IMR-90 (cell line): ENCODE results near the gene PGS1. TPM values are rescaled to one million over a fixed set of nuclear protein-coding genes. Genes with fewer than 3 reads are reported as not detected.

ENCODE experiments used
- ATAC-seq: fragments of 200-7000 bp; cut with Tn5 transposase; 2 replicates; pipeline ENCODE4 v1.9.1; 2020; ENCODE audit warnings: low read depth, mild to moderate bottlenecking, moderate library complexity
- BruUV-seq: library from RNA; stranded (reverse); fragments of 400-500 nt; replicated peaks from 2 replicates; lab custom pipeline; 2021; lab: Mats Ljungman, UMichigan
- CTCF ChIA-PET: fragments of 300-600 bp; formaldehyde crosslinking; extraction: SDS; loops from one replicate; lab custom pipeline; 2021; ENCODE audit warnings: antibody characterized with exemption; lab: Yijun Ruan, JAX
- POLR2A ChIA-PET: fragments of 300-600 bp; sonication (Branson Sonifier 250); formaldehyde crosslinking; loops from one replicate; lab custom pipeline; 2022; ENCODE audit warnings: antibody characterized with exemption; ENCODE audit not compliant: unreplicated experiment; lab: Charles Lee
- DNase-seq: peaks from one replicate; pipeline ENCODE4 v3.0.0; 2013
- H2AFZ ChIP-seq: replicated peaks from 2 replicates; pipeline ENCODE3; 2013; ENCODE audit warnings: low read length, mild to moderate bottlenecking; ENCODE audit not compliant: poor library complexity
- H2AK5ac ChIP-seq: 2 replicates; pipeline ENCODE4 v1.6.1; 2013; ENCODE audit warnings: low read depth, low read length, inconsistent platforms
- H2AK9ac ChIP-seq: replicated peaks from 2 replicates; pipeline ENCODE3; 2013; ENCODE audit warnings: mild to moderate bottlenecking, low read depth, low read length, moderate library complexity; ENCODE audit not compliant: poor library complexity
- H2BK120ac ChIP-seq: 2 replicates; pipeline ENCODE4 v1.6.1; 2013; ENCODE audit warnings: low read depth, low read length, inconsistent platforms
- H2BK15ac ChIP-seq: 3 replicates; pipeline ENCODE4 v1.6.1; 2013; ENCODE audit warnings: low read depth, low read length, inconsistent platforms
- H2BK20ac ChIP-seq: 2 replicates; pipeline ENCODE4 v1.6.1; 2013; ENCODE audit warnings: low read depth, mild to moderate bottlenecking, inconsistent platforms, low read length, moderate library complexity
- H2BK5ac ChIP-seq: 2 replicates; pipeline ENCODE4 v1.6.1; 2013; ENCODE audit warnings: mild to moderate bottlenecking, low read depth, low read length, inconsistent platforms; ENCODE audit not compliant: poor library complexity, severe bottlenecking
- H3K14ac ChIP-seq: replicated peaks from 2 replicates; pipeline ENCODE4 v1.6.1; 2013; ENCODE audit warnings: low read depth, low read length, inconsistent platforms
- H3K18ac ChIP-seq: 2 replicates; pipeline ENCODE4 v1.6.1; 2013; ENCODE audit warnings: low read depth, low read length, control low read depth
- H3K23ac ChIP-seq: 2 replicates; pipeline ENCODE4 v1.6.1; 2013; ENCODE audit warnings: low read depth, low read length, inconsistent platforms
- H3K27ac ChIP-seq: 2 replicates; pipeline ENCODE4 v1.5.1; 2013; ENCODE audit warnings: mild to moderate bottlenecking, control low read depth, low read length; ENCODE audit not compliant: insufficient read depth
- H3K27me3 ChIP-seq: 2 replicates; pipeline ENCODE4 v1.6.1; 2013; ENCODE audit warnings: low read length; ENCODE audit not compliant: control insufficient read depth, insufficient read depth
- H3K36me3 ChIP-seq: 2 replicates; pipeline ENCODE4 v1.6.1; 2013; ENCODE audit warnings: low read length, mixed read lengths; ENCODE audit not compliant: control insufficient read depth, insufficient read depth
- H3K4ac ChIP-seq: 2 replicates; pipeline ENCODE4 v1.6.1; 2013; ENCODE audit warnings: low read depth, low read length, inconsistent platforms
- H3K4me1 ChIP-seq: 2 replicates; pipeline ENCODE4 v1.6.1; 2013; ENCODE audit warnings: low read length, mixed read lengths; ENCODE audit not compliant: control insufficient read depth, insufficient read depth
- H3K4me2 ChIP-seq: 2 replicates; pipeline ENCODE4 v1.6.1; 2013; ENCODE audit warnings: low read depth, mild to moderate bottlenecking, control low read depth, low read length, moderate library complexity
- H3K4me3 ChIP-seq: 2 replicates; pipeline ENCODE4 v1.5.1; 2013; ENCODE audit warnings: low read depth, mild to moderate bottlenecking, control low read depth, low read length, moderate library complexity; ENCODE audit not compliant: insufficient read depth
- H3K56ac ChIP-seq: 2 replicates; pipeline ENCODE4 v1.6.1; 2013; ENCODE audit warnings: low read length, inconsistent platforms; ENCODE audit not compliant: insufficient read depth; ENCODE audit errors: extremely low read depth
- H3K79me1 ChIP-seq, 2 experiments: 2 replicates each; pipeline ENCODE4 v1.6.1; 2013; ENCODE audit warnings: low read length in 2 of 2, inconsistent platforms in 1 of 2, low read depth in 1 of 2
- H3K9ac ChIP-seq: 2 replicates; pipeline ENCODE4 v1.6.1; 2013; ENCODE audit warnings: low read depth, low read length, control low read depth
- H3K9me1 ChIP-seq: 2 replicates; pipeline ENCODE4 v1.6.1; 2013; ENCODE audit warnings: low read length, inconsistent platforms; ENCODE audit not compliant: insufficient read depth
- H3K9me3 ChIP-seq: 2 replicates; pipeline ENCODE4 v1.6.1; 2013; ENCODE audit warnings: low read length; ENCODE audit not compliant: control insufficient read depth, insufficient read depth
- H4K20me1 ChIP-seq: 2 replicates; pipeline ENCODE4 v1.6.1; 2013; ENCODE audit warnings: low read length, inconsistent platforms; ENCODE audit not compliant: insufficient read depth
- H4K5ac ChIP-seq: 2 replicates; pipeline ENCODE4 v1.6.1; 2013; ENCODE audit warnings: mild to moderate bottlenecking, low read depth, low read length, control low read depth
- H4K8ac ChIP-seq, 2 experiments: 2 replicates each; pipeline ENCODE4 v1.6.1; 2013; ENCODE audit warnings: low read depth in 2 of 2, low read length in 2 of 2, control low read depth in 1 of 2, inconsistent platforms in 1 of 2
- H4K91ac ChIP-seq: 2 replicates; pipeline ENCODE4 v1.6.1; 2013; ENCODE audit warnings: low read depth, low read length, inconsistent platforms; ENCODE audit not compliant: insufficient read depth
- BHLHE40 ChIP-seq: fragments of 150-350 bp; IDR thresholded peaks from 2 replicates; pipeline ENCODE4 v1.6.1; 2016; ENCODE audit warnings: mild to moderate bottlenecking, low read depth, low read length
- CHD1 ChIP-seq: IDR thresholded peaks from 2 replicates; pipeline ENCODE4 v1.6.1; 2012; ENCODE audit warnings: low read depth, low read length, improper control_type of control experiment
- WGBS, 2 experiments: methylation state at CpG; one replicate each; pipeline versions ENCODE4 v1.1.5 to v1.1.7; 2013; ENCODE audit warnings: missing lambda C conversion rate in 2 of 2; ENCODE audit not compliant: insufficient read length in 1 of 2; ENCODE audit errors: extremely low coverage in 2 of 2; 5-methylcytosine and 5-hydroxymethylcytosine counted together
- dilution Hi-C: fragments of 300-500 bp; cut with HindIII; formaldehyde crosslinking; loops from one replicate; pipeline ENCODE4 v1.14.3; 2018; ENCODE audit warnings: low sequenced_read_pairs; ENCODE audit not compliant: unreplicated experiment
- in situ Hi-C: fragments of 300-500 bp; cut with MboI; formaldehyde crosslinking; loops from 3 replicates; pipeline ENCODE4 v1.14.3; 2019; ENCODE audit warnings: low sequenced_read_pairs, inconsistent platforms, mixed read lengths
- intact Hi-C: fragments of 100-400 bp; cut with micrococcal nuclease; formaldehyde crosslinking; loops from 2 replicates; pipeline ENCODE4 v1.10.0; 2022
- polyA plus RNA-seq, 3 experiments: library from polyadenylated mRNA; depleted of rRNA; stranded (reverse); fragments of >200 nt; gene quantifications; 2 replicates each; pipeline ENCODE4 v1.2.3, GENCODE V29; 2012; ENCODE audit warnings: low replicate concordance in 1 of 3
- total RNA-seq: library from RNA; depleted of rRNA; stranded (reverse); fragments of >200 nt; gene quantifications from 2 replicates; pipeline ENCODE4 v1.2.3, GENCODE V29; 2012

PGS1 gene
- total and polyA plus RNA-seq, 2 of the 4 experiments (the other 2 are of a cell fraction), result 18.5 to 43.2 TPM

DNA sequence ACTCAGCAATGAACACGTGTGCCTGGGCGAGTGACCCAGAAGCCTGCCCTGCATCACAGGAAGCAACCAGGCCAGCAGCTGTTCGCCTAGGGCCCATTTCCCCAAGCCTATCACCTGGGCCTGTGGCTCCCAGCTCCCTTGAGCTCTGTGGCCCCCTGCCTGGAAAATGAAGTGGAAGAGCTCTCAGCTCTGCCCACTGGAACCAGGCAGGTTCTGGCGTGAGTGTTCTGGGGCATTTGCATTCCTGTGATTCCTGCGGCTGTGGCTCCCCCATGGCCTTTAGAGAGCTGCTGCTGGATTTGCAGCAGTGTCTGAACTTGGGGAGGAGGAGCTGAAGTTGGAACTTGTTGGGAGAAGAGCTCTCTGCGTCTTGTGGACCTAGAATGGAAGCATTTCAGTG, 22.8 kb downstream of the PGS1 start:
- Histone ChIP-seq H4K8ac (no peak overlapping the region), H3K56ac (no peak overlapping the region), H2BK5ac (no peak overlapping the region), H2AK5ac (no peak overlapping the region), H2AK9ac (no peak overlapping the region), H3K27ac (peak overlapping the region; percentile 46), H2BK20ac (no peak overlapping the region), H2BK15ac (no peak overlapping the region), H3K18ac (no peak overlapping the region), H3K27me3 (no peaks in the 10 kb centered on the region), H3K23ac (no peak overlapping the region), H3K4me2 (no peak overlapping the region), H3K4me1 (peaks cover 11% of the 10 kb centered on the region; the same call in 1 of the 2 replicates), H4K20me1 (peaks cover 30% of the 10 kb centered on the region), H4K5ac (no peak overlapping the region), H3K79me1 (peaks cover 40 to 86% of the 10 kb centered on the region in 2 experiments), H3K4ac (peak overlapping the region; percentile 59; the same call in 1 of the 2 replicates), H2AFZ (peak overlapping the region; percentile 23), H3K9ac (no peak overlapping the region), H4K91ac (no peak overlapping the region), H2BK120ac (no peak overlapping the region), H3K4me3 (no peak overlapping the region), H3K36me3 (peaks cover 80% of the 10 kb centered on the region), H3K9me1 (peaks cover 28% of the 10 kb centered on the region), H3K14ac (0 out of 2 replicates have a peak overlapping the region, but pooled peaks have one; percentile 4), H3K9me3 (no peaks in the 10 kb centered on the region)
- ATAC-seq (peak; percentile 79), DNase-seq (peak; percentile 31)
- dilution Hi-C loops (no loop called here), intact Hi-C loops (no loop called here), in situ Hi-C loops (no loop called here)
- BruUV-seq, result no TSS peak
- WGBS, 2 experiments, result 71% methylated on average over 5 of the region's 6 CpGs; no CpG with 5 or more reads in 1 of the 2 experiments
- TF ChIP-seq CHD1, result no peak
- no peak for TF ChIP-seq BHLHE40
- ChIA-PET POLR2A (interaction anchor here (0.7 kb wide), 1 partner anchor 20 kb away, joined by 4 read pairs; no protein-coding TSS in a partner anchor), CTCF (no interaction called here)
